GM23248 (cell line): ENCODE measurements around the gene CASTOR2.

Source experiments
- EZH2 ChIP-seq: fragments of 200-600 bp; sonication (generic); IDR thresholded peaks from 2 replicates; pipeline ENCODE4 v1.6.1; 2018; ENCODE audit warnings: antibody characterized with exemption, mild to moderate bottlenecking; ENCODE audit not compliant: insufficient read depth, poor library complexity, severe bottlenecking
- EZH2phosphoT487 ChIP-seq: fragments of 200-600 bp; sonication (generic); IDR thresholded peaks from 2 replicates; pipeline ENCODE4 v1.6.1; 2018; ENCODE audit warnings: antibody characterized with exemption, moderate library complexity, mild to moderate bottlenecking, low read depth; ENCODE audit not compliant: insufficient read depth

GRCh38 chr7:75066521-75066920, 102.0 kb downstream of the CASTOR2 start:
- TF ChIP-seq EZH2phosphoT487, result no peak
- TF ChIP-seq EZH2, result no peak
